ENCODE measurements around the gene APLP1. TPM values are rescaled to one million over a fixed set of nuclear protein-coding genes. Genes with fewer than 3 reads are reported as not detected.
A peak's percentile ranks its signal among the peaks of the same experiment; 100 is the strongest.

Gene APLP1
- polyA plus RNA-seq, 1 donor from 2014 or later: 407 TPM

DNA sequence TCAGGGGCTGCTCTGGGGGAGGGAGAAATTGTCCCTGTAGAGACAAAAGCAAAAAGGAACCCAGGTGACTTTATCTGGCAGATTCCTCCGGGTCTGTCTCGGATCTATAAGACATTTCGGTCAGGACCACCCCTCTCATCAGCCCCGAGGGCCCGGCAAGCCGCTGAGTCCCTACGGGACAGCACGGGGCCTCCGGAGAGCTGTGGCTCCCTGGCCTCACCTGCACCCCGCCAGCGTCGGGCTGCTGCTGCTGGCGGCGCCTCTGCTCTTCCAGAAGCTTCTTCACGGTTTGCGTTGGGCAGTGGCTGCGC is 30.1 kb downstream of the APLP1 start:
- H3F3A ChIP-seq (ENCODE audit: insufficient read depth, low read length, poor library complexity, severe bottlenecking): no peaks in the 10 kb centered on the region
- no peak for TF ChIP-seq SMC3 (conservative IDR thresholded peaks at IDR 0.05; ENCODE audit: poor library complexity)
- TF ChIP-seq MXI1 (conservative IDR thresholded peaks at IDR 0.05; ENCODE audit: poor library complexity, severe bottlenecking): no peak
- no peak for TF ChIP-seq POLR2AphosphoS5 (IDR thresholded peaks at IDR 0.05)
- TF ChIP-seq TAF1 (IDR thresholded peaks at IDR 0.05; ENCODE audit: low read depth): no peak
- TF ChIP-seq, protein P1, sequence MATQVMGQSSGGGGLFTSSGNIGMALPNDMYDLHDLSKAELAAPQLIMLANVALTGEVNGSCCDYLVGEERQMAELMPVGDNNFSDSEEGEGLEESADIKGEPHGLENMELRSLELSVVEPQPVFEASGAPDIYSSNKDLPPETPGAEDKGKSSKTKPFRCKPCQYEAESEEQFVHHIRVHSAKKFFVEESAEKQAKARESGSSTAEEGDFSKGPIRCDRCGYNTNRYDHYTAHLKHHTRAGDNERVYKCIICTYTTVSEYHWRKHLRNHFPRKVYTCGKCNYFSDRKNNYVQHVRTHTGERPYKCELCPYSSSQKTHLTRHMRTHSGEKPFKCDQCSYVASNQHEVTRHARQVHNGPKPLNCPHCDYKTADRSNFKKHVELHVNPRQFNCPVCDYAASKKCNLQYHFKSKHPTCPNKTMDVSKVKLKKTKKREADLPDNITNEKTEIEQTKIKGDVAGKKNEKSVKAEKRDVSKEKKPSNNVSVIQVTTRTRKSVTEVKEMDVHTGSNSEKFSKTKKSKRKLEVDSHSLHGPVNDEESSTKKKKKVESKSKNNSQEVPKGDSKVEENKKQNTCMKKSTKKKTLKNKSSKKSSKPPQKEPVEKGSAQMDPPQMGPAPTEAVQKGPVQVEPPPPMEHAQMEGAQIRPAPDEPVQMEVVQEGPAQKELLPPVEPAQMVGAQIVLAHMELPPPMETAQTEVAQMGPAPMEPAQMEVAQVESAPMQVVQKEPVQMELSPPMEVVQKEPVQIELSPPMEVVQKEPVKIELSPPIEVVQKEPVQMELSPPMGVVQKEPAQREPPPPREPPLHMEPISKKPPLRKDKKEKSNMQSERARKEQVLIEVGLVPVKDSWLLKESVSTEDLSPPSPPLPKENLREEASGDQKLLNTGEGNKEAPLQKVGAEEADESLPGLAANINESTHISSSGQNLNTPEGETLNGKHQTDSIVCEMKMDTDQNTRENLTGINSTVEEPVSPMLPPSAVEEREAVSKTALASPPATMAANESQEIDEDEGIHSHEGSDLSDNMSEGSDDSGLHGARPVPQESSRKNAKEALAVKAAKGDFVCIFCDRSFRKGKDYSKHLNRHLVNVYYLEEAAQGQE (IDR thresholded peaks at IDR 0.05; ENCODE audit: borderline replicate concordance): no peak
- TF ChIP-seq EP300 (conservative IDR thresholded peaks at IDR 0.05; ENCODE audit: poor library complexity, severe bottlenecking): no peak
- no peak for TF ChIP-seq EZH2 (IDR thresholded peaks at IDR 0.05; ENCODE audit: borderline replicate concordance, insufficient read depth, low read length, poor library complexity, severe bottlenecking)
- TF ChIP-seq RAD21 (conservative IDR thresholded peaks at IDR 0.05): no peak
- TF ChIP-seq, protein P2, sequence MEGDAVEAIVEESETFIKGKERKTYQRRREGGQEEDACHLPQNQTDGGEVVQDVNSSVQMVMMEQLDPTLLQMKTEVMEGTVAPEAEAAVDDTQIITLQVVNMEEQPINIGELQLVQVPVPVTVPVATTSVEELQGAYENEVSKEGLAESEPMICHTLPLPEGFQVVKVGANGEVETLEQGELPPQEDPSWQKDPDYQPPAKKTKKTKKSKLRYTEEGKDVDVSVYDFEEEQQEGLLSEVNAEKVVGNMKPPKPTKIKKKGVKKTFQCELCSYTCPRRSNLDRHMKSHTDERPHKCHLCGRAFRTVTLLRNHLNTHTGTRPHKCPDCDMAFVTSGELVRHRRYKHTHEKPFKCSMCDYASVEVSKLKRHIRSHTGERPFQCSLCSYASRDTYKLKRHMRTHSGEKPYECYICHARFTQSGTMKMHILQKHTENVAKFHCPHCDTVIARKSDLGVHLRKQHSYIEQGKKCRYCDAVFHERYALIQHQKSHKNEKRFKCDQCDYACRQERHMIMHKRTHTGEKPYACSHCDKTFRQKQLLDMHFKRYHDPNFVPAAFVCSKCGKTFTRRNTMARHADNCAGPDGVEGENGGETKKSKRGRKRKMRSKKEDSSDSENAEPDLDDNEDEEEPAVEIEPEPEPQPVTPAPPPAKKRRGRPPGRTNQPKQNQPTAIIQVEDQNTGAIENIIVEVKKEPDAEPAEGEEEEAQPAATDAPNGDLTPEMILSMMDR (IDR thresholded peaks at IDR 0.05; ENCODE audit: poor library complexity, severe bottlenecking): no peak
- peaks cover 9% of the 10 kb centered on the region for H3K27me3 ChIP-seq (ENCODE audit: insufficient read depth, low read depth, low read length)
- H3K79me2 ChIP-seq (replicated peaks; ENCODE audit: insufficient read depth, low read length): peaks cover 3% of the 10 kb centered on the region
- no peak overlapping the region for H3K27ac ChIP-seq (ENCODE audit: low read length)
- H2AFZ ChIP-seq (ENCODE audit: low read depth, low read length): peak overlapping the region; percentile 84
- no peaks in the 10 kb centered on the region for H3K36me3 ChIP-seq (ENCODE audit: insufficient read depth, low read length)
- H3K4me2 ChIP-seq (ENCODE audit: low read length): peak overlapping the region; percentile 65
- no peaks in the 10 kb centered on the region for H4K20me1 ChIP-seq (ENCODE audit: insufficient read depth)
- H3K9me3 ChIP-seq (ENCODE audit: low read length): no peaks in the 10 kb centered on the region
- peak overlapping the region; percentile 77 for H3K9ac ChIP-seq (ENCODE audit: low read length)
- peak overlapping the region; percentile 77 for H3K4me3 ChIP-seq (ENCODE audit: low read length)
- no peaks in the 10 kb centered on the region for H3K9me2 ChIP-seq (ENCODE audit: insufficient read depth, low read length)

DNA sequence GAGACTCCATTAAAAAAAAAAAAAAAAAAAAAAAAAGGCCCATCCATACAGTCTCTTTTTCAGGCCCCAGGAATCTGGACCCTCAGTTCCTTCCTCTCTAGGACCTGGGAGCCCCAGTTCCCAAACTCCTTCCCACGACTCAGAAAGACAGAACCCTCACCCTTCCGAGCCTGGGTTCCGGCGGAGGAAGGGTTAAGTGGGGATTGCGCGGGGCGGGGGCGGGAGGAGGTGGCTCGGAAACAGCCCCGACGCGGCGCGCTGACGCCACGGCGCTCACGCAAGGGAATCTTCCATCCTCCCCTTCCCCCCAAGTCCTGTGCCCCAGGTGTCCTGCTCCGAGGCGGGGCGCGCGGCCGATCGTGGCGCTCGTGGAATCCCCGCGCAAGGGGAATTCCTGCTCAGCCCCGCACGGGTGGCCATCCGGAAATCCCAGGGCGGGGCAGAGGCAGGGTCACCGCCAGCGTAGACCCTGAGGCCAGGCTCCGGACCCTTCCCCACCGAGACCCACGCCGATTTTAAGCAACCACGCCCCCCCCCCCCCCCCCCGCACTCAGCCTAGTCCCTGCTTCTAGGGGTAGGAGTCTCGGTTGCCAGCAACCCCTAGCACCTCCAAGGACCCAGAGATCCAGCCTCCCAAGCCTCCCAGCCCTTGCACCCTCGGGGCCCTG is 31.3 kb downstream of the APLP1 start:
- Histone ChIP-seq H3K4me2 (ENCODE audit: low read length) (peak overlapping the region; percentile 82), H3K4me3 (ENCODE audit: low read length) (peak overlapping the region; percentile 77), H3F3A (ENCODE audit: insufficient read depth, low read length, poor library complexity, severe bottlenecking) (no peaks in the 10 kb centered on the region), H3K9me2 (ENCODE audit: insufficient read depth, low read length) (no peaks in the 10 kb centered on the region), H4K20me1 (ENCODE audit: insufficient read depth) (no peaks in the 10 kb centered on the region), H3K27me3 (ENCODE audit: insufficient read depth, low read depth, low read length) (peaks cover 10% of the 10 kb centered on the region), H3K27ac (ENCODE audit: low read length) (peak overlapping the region; percentile 51), H3K9me3 (ENCODE audit: low read length) (no peaks in the 10 kb centered on the region), H3K79me2 (replicated peaks; ENCODE audit: insufficient read depth, low read length) (peaks cover 3% of the 10 kb centered on the region), H3K9ac (ENCODE audit: low read length) (peak overlapping the region; percentile 77), H2AFZ (ENCODE audit: low read depth, low read length) (peak overlapping the region; percentile 84), H3K36me3 (ENCODE audit: insufficient read depth, low read length) (no peaks in the 10 kb centered on the region)
- TF ChIP-seq, protein P1 (IDR thresholded peaks at IDR 0.05; ENCODE audit: borderline replicate concordance): peak; percentile 31
- peak; percentile 30 for TF ChIP-seq RAD21 (conservative IDR thresholded peaks at IDR 0.05)
- peak; percentile 32 for TF ChIP-seq SMC3 (conservative IDR thresholded peaks at IDR 0.05; ENCODE audit: poor library complexity)
- no peak for TF ChIP-seq EZH2 (IDR thresholded peaks at IDR 0.05; ENCODE audit: borderline replicate concordance, insufficient read depth, low read length, poor library complexity, severe bottlenecking)
- TF ChIP-seq POLR2AphosphoS5 (IDR thresholded peaks at IDR 0.05): peak; percentile 91
- TF ChIP-seq EP300 (conservative IDR thresholded peaks at IDR 0.05; ENCODE audit: poor library complexity, severe bottlenecking): peak; percentile 48
- peak; percentile 74 for TF ChIP-seq TAF1 (IDR thresholded peaks at IDR 0.05; ENCODE audit: low read depth)
- TF ChIP-seq, protein P2 (IDR thresholded peaks at IDR 0.05; ENCODE audit: poor library complexity, severe bottlenecking): peak; percentile 13
- TF ChIP-seq MXI1 (conservative IDR thresholded peaks at IDR 0.05; ENCODE audit: poor library complexity, severe bottlenecking): no peak
